ENCODE results near the gene APOO.

The APOO gene

GRCh38 chrX:23813808-23814207, 93.9 kb downstream of the APOO start:
- no peak for DNase-seq

GRCh38 chrX:23811656-23812055, 96.1 kb downstream of the APOO start:
- DNase-seq, result no peak

GRCh38 chrX:23811108-23811651, 96.6 kb downstream of the APOO start:
- no peak for DNase-seq

GRCh38 chrX:23810279-23810678, 97.5 kb downstream of the APOO start:
- DNase-seq, result no peak

- DNase-seq, result no peak
Measured at GRCh38 chrX:23805389-23805788, 102.3 kb downstream of the APOO start.

- no peak for DNase-seq
Measured at GRCh38 chrX:23804578-23804977, 103.2 kb downstream of the APOO start.

GRCh38 chrX:23803931-23804381, 103.8 kb downstream of the APOO start:
- no peak for DNase-seq

GRCh38 chrX:23802431-23802830, 105.3 kb downstream of the APOO start:
- DNase-seq, result no peak

- DNase-seq, result no peak
Measured at GRCh38 chrX:23799469-23800065, 108.2 kb downstream of the APOO start.

- no peak for DNase-seq
Measured at GRCh38 chrX:23797371-23798128, 110.2 kb downstream of the APOO start.

GRCh38 chrX:23795221-23795620, 112.5 kb downstream of the APOO start:
- DNase-seq, result no peak

GRCh38 chrX:23792861-23793553, 114.7 kb downstream of the APOO start:
- DNase-seq, result no peak

- no peak for DNase-seq
Measured at GRCh38 chrX:23790155-23790497, 117.6 kb downstream of the APOO start.

- no peak for DNase-seq
Measured at GRCh38 chrX:23789386-23790154, 118.2 kb downstream of the APOO start.

- no peak for DNase-seq
Measured at GRCh38 chrX:23788946-23789345, 118.8 kb downstream of the APOO start.

GRCh38 chrX:23788521-23788920, 119.2 kb downstream of the APOO start:
- DNase-seq, result no peak

- no peak for DNase-seq
Measured at GRCh38 chrX:23787745-23788118, 120.0 kb downstream of the APOO start.

- no peak for DNase-seq
Measured at GRCh38 chrX:23786268-23786815, 121.4 kb downstream of the APOO start.

- DNase-seq, result no peak
Measured at GRCh38 chrX:23785580-23785979, 122.2 kb downstream of the APOO start.

GRCh38 chrX:23784470-23785331, 123.0 kb downstream of the APOO start:
- DNase-seq, result no peak

- DNase-seq, result no peak
Measured at GRCh38 chrX:23783589-23784469, 123.9 kb downstream of the APOO start.
